Measurements from ENCODE around the gene HIRIP3.

The HIRIP3 gene

DNA sequence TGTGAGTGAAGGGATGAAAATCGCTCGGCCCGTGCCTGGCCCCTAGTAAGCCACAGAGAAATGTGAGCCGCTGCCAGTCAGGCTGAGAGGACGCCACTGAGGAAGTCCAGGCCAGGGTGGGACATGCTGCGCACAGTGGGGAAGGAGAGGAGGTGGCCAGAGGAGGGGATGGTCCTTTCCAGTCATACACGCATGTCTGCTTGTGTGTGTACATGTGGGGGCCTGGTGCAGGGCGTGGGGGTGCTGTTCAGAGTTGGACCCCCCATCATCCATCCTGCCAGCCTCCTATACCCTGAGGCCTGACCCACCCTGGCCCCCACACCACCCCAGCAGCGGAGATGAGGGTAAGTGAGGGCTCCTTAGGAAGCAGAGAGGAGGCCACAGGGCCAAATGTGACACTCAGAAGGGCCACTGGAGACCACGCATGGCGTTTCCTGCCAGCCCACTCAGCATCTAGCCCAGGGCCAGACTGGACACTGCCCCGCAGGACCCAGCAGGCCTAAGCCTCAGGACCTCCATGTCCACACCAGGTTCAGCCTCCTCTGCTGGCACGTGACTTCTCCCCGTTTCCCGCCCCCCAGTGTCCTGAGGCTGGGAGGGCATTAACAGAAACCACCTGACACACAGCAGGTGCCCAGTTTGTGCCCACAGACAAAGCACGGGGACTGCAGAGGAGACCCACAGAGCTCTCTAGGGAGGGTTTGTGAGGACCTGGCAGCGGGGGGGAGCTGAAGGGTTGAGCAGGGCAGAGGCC lies 8.4 kb upstream of the HIRIP3 start:
- TF ChIP-seq, protein P1, sequence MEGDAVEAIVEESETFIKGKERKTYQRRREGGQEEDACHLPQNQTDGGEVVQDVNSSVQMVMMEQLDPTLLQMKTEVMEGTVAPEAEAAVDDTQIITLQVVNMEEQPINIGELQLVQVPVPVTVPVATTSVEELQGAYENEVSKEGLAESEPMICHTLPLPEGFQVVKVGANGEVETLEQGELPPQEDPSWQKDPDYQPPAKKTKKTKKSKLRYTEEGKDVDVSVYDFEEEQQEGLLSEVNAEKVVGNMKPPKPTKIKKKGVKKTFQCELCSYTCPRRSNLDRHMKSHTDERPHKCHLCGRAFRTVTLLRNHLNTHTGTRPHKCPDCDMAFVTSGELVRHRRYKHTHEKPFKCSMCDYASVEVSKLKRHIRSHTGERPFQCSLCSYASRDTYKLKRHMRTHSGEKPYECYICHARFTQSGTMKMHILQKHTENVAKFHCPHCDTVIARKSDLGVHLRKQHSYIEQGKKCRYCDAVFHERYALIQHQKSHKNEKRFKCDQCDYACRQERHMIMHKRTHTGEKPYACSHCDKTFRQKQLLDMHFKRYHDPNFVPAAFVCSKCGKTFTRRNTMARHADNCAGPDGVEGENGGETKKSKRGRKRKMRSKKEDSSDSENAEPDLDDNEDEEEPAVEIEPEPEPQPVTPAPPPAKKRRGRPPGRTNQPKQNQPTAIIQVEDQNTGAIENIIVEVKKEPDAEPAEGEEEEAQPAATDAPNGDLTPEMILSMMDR (IDR thresholded peaks at IDR 0.05) = no peak
- no peak overlapping the region for H3K27ac ChIP-seq
- no peak for DNase-seq (ENCODE audit: low spot score)
- H3K4me3 ChIP-seq = no peak overlapping the region

- DNase-seq (ENCODE audit: low spot score) = no peak
- Histone ChIP-seq H3K27ac (no peak overlapping the region), H3K4me3 (no peak overlapping the region)
- TF ChIP-seq, protein P1 (IDR thresholded peaks at IDR 0.05) = no peak
Measured at GRCh38 chr16:30002614-30003346, 7.4 kb upstream of the HIRIP3 start.

DNA sequence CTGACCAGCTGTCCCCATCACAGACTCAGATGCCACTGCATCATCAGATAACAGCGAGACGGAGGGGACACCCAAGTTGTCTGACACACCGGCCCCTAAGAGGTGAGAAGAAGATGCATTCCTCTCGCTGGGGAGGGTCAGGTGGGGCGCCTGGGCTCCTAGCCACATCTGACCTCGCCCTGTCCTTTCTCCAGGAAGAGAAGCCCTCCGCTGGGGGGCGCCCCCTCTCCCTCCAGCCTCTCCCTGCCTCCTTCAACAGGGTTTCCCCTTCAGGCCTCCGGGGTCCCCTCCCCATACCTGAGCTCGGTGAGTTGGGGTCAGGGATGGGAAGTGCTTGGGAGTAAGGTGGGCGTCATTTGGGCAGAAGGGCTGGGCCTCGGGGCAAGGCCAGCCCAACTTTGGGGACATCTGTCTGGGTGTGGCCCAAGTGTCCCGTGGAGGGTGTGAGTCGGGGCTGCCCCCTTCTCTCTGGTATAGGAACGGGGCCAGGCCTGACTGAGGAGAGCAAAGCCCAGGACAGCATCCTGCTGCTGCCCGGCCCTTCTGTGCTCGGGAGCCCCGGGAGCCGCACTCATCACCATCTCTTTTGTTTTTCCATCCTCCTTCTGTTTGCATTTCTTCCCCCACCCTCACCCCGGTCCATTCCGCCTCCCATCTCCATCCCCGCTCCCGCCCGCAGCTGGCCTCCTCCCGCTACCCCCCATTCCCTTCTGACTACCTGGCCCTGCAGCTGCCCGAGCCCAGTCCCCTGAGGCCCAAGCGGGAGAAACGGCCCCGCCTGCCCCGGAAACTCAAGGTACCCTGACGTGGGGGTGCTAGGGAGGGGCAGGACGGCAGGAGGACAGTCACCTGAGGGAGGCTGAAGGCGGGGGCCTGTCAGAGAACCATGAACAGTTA lies 5.6 kb upstream of the HIRIP3 start:
- no peak overlapping the region for H3K4me3 ChIP-seq
- DNase-seq (ENCODE audit: low spot score) = no peak
- TF ChIP-seq, protein P1 (IDR thresholded peaks at IDR 0.05) = no peak
- H3K27ac ChIP-seq = no peak overlapping the region

DNA sequence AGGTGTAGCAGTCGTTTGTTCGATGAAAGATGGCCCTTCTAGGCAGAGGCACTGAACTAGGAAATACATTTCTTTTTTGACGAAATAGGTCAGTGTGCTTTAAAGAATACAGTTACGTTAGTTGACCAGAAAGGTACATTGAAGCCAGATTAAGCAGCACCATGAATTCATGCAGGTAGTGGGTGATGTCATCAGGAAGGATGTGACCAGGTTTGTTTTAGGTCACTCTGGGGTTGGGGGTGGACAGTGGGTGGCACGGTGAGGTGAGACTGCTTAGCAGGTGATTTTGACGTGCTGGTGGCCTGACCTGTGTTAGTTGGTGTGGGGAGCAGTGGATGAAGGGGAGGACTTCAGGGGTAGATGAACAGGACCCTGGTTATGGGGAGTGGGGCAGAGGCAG lies 4.2 kb upstream of the HIRIP3 start:
- no peak overlapping the region for H3K4me3 ChIP-seq
- H3K27ac ChIP-seq = no peak overlapping the region
- DNase-seq (ENCODE audit: low spot score) = no peak
- TF ChIP-seq, protein P1 (IDR thresholded peaks at IDR 0.05) = no peak

DNA sequence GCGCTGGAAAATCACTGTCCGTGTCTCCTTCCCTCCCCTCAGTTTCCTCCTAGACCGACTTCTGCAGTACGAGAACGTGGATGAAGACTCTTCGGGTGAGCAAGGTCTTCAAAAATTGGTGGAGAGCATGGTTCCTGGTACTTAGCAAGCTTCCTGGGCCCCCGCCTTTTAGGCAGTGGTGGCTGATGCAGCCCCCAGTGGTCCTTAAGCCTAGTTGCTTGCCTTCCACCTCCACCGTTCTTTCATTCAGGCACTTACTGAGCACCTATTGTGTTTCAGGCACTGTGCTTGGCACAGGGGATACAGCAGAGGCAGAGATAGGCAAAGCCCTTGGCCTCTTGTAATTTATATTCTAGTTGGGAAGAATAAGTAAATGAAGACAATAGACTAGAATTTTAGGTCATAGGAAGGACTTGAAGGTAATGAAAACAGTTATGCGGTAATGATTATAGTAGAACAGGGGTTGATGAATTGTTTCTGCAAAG lies 1.4 kb upstream of the HIRIP3 start:
- H3K27ac ChIP-seq = peak overlapping the region; percentile 93 to 95
- H3K4me3 ChIP-seq = peak overlapping the region; percentile 96
- TF ChIP-seq, protein P1 (IDR thresholded peaks at IDR 0.05) = no peak
- no peak for DNase-seq (ENCODE audit: low spot score)

GRCh38 chr16:29995911-29996765 lies 721 bp upstream of the HIRIP3 start, which contains the start of gene INO80E:
Gene INO80E, plus strand, starts transcription at chr16:29996241. Its CDS starts 70 bp downstream, at chr16:29996311.
- H3K27ac ChIP-seq = peak within 1 kb of the TSS; percentile 93 to 95
- peak within 1 kb of the TSS; percentile 96 for H3K4me3 ChIP-seq
- peak; percentile 98 for DNase-seq (ENCODE audit: low spot score)
- TF ChIP-seq, protein P1 (IDR thresholded peaks at IDR 0.05) = no peak
